SK-N-SH treated with all-trans-retinoic acid at 6 μM for 48 hours (cell line): ENCODE measurements around the gene ALK.

Source experiments
- ATAC-seq: fragments of 200-7000 bp; cut with Tn5 transposase; 3 replicates; pipeline ENCODE4 v1.9.1; 2020; ENCODE audit warnings: mild to moderate bottlenecking, moderate library complexity
- ARNTL ChIP-seq: fragments of 450-650 bp; formaldehyde crosslinking; IDR thresholded peaks from 2 replicates; pipeline ENCODE4 v1.5.0; 2020; ENCODE audit warnings: low read depth, mild to moderate bottlenecking, moderate library complexity, borderline replicate concordance
- BACH2 ChIP-seq: fragments of 250-450 bp; sonication (Bioruptor Pico); IDR thresholded peaks from 2 replicates; pipeline ENCODE4 v1.9.0; 2021; ENCODE audit warnings: mild to moderate bottlenecking, borderline replicate concordance
- CSDC2 ChIP-seq: fragments of 250-450 bp; sonication (Bioruptor Pico); IDR thresholded peaks from 2 replicates; pipeline ENCODE4 v1.5.0; 2020; ENCODE audit warnings: mild to moderate bottlenecking, moderate library complexity
- CSRNP3 ChIP-seq: fragments of 250-450 bp; sonication (Bioruptor Pico); IDR thresholded peaks from 2 replicates; pipeline ENCODE4 v1.5.1; 2021; ENCODE audit warnings: mild to moderate bottlenecking, moderate library complexity
- ESRRG ChIP-seq: fragments of 250-450 bp; sonication (Bioruptor Pico); IDR thresholded peaks from 2 replicates; pipeline ENCODE4 v1.6.1; 2021; ENCODE audit warnings: mild to moderate bottlenecking
- GLIS3 ChIP-seq: fragments of 250-450 bp; sonication (Bioruptor Pico); IDR thresholded peaks from 2 replicates; pipeline ENCODE4 v1.5.0; 2020; ENCODE audit warnings: mild to moderate bottlenecking, moderate library complexity
- OSR1 ChIP-seq: fragments of 250-450 bp; sonication (Bioruptor Pico); IDR thresholded peaks from 2 replicates; pipeline ENCODE4 v1.8.0; 2022; ENCODE audit warnings: moderate library complexity, mild to moderate bottlenecking, inconsistent platforms
- PPARA ChIP-seq: fragments of 250-450 bp; sonication (Bioruptor Pico); IDR thresholded peaks from 2 replicates; pipeline ENCODE4 v1.5.0; 2020; ENCODE audit warnings: mild to moderate bottlenecking, borderline replicate concordance
- RARB ChIP-seq: fragments of 250-450 bp; sonication (Bioruptor Pico); IDR thresholded peaks from 2 replicates; pipeline ENCODE4 v1.8.0; 2021; ENCODE audit warnings: mild to moderate bottlenecking, moderate library complexity
- TCF4 ChIP-seq: fragments of 250-450 bp; sonication (Bioruptor Pico); IDR thresholded peaks from 2 replicates; pipeline ENCODE4 v1.8.0; 2021; ENCODE audit warnings: mild to moderate bottlenecking, moderate library complexity, borderline replicate concordance
- TOX ChIP-seq: fragments of 250-450 bp; sonication (Bioruptor Pico); IDR thresholded peaks from 2 replicates; pipeline ENCODE4 v1.8.0; 2021; ENCODE audit warnings: mild to moderate bottlenecking, moderate library complexity, borderline replicate concordance
- ZC3H10 ChIP-seq: fragments of 250-450 bp; sonication (Bioruptor Pico); IDR thresholded peaks from 2 replicates; pipeline ENCODE4 v1.5.1; 2021; ENCODE audit warnings: mild to moderate bottlenecking, moderate library complexity
- ZFP3 ChIP-seq: fragments of 250-450 bp; sonication (Bioruptor Pico); IDR thresholded peaks from 2 replicates; pipeline ENCODE4 v1.5.0; 2020; ENCODE audit warnings: mild to moderate bottlenecking, moderate library complexity
- ZFP30 ChIP-seq: fragments of 450-650 bp; formaldehyde crosslinking; IDR thresholded peaks from 2 replicates; pipeline ENCODE4 v1.5.0; 2022; ENCODE audit warnings: mild to moderate bottlenecking, moderate library complexity
- ZNF565 ChIP-seq: fragments of 450-650 bp; formaldehyde crosslinking; conservative IDR thresholded peaks from 2 replicates; pipeline ENCODE4 v1.5.0; 2020; ENCODE audit warnings: low read depth, mild to moderate bottlenecking, moderate library complexity
- ZNF70 ChIP-seq: fragments of 450-650 bp; formaldehyde crosslinking; IDR thresholded peaks from 2 replicates; pipeline ENCODE4 v1.5.0; 2020; ENCODE audit warnings: mild to moderate bottlenecking, moderate library complexity
- ZNF8 ChIP-seq: fragments of 450-650 bp; formaldehyde crosslinking; IDR thresholded peaks from 2 replicates; pipeline ENCODE4 v1.5.0; 2020; ENCODE audit warnings: mild to moderate bottlenecking, moderate library complexity
- TF ChIP-seq, protein P1 (sequence below): fragments of 250-450 bp; sonication (Bioruptor Pico); IDR thresholded peaks from 2 replicates; pipeline ENCODE4 v1.8.0; 2020; ENCODE audit warnings: mild to moderate bottlenecking, moderate library complexity, borderline replicate concordance
- TF ChIP-seq, protein P2 (sequence below): fragments of 250-450 bp; sonication (Bioruptor Pico); IDR thresholded peaks from 2 replicates; pipeline ENCODE4 v1.5.0; 2020; ENCODE audit warnings: mild to moderate bottlenecking, moderate library complexity
- TF ChIP-seq, protein P3 (sequence below): fragments of 250-450 bp; sonication (Bioruptor Pico); IDR thresholded peaks from 2 replicates; pipeline ENCODE4 v1.8.0; 2021; ENCODE audit warnings: low read depth, mild to moderate bottlenecking, moderate library complexity, borderline replicate concordance

Gene ALK

GRCh38 chr2:29261003-29261402 lies 660.4 kb downstream of the ALK start:
- TF ChIP-seq ZFP3 (no peak), RARB (CRISPR knock-in tag) (no peak), ZNF565 (CRISPR knock-in tag) (no peak), ZNF8 (CRISPR knock-in tag) (no peak), PPARA (no peak), GLIS3 (CRISPR knock-in tag) (no peak), BACH2 (CRISPR knock-in tag) (no peak), ARNTL (CRISPR knock-in tag) (no peak), CSDC2 (CRISPR knock-in tag) (no peak), TOX (CRISPR knock-in tag) (no peak), CSRNP3 (CRISPR knock-in tag) (no peak), TCF4 (CRISPR knock-in tag) (no peak), ZFP30 (CRISPR knock-in tag) (no peak)
- TF ChIP-seq, protein P1, sequence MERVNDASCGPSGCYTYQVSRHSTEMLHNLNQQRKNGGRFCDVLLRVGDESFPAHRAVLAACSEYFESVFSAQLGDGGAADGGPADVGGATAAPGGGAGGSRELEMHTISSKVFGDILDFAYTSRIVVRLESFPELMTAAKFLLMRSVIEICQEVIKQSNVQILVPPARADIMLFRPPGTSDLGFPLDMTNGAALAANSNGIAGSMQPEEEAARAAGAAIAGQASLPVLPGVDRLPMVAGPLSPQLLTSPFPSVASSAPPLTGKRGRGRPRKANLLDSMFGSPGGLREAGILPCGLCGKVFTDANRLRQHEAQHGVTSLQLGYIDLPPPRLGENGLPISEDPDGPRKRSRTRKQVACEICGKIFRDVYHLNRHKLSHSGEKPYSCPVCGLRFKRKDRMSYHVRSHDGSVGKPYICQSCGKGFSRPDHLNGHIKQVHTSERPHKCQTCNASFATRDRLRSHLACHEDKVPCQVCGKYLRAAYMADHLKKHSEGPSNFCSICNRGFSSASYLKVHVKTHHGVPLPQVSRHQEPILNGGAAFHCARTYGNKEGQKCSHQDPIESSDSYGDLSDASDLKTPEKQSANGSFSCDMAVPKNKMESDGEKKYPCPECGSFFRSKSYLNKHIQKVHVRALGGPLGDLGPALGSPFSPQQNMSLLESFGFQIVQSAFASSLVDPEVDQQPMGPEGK (CRISPR knock-in tag), result no peak
- TF ChIP-seq, all 23 proteins: peak for 0
- no peak for ATAC-seq

- no peak for ATAC-seq
- no peak for TF ChIP-seq ZFP30 (CRISPR knock-in tag)
- TF ChIP-seq CSRNP3 (CRISPR knock-in tag), result no peak
- no peak for TF ChIP-seq PPARA
- TF ChIP-seq OSR1 (CRISPR knock-in tag), result no peak
- TF ChIP-seq ZC3H10 (CRISPR knock-in tag), result no peak
- TF ChIP-seq CSDC2 (CRISPR knock-in tag), result no peak
- TF ChIP-seq, protein P1 (CRISPR knock-in tag), result no peak
- TF ChIP-seq TCF4 (CRISPR knock-in tag), result no peak
- TF ChIP-seq ZFP3, result no peak
- no peak for TF ChIP-seq ARNTL (CRISPR knock-in tag)
- TF ChIP-seq, protein P2, sequence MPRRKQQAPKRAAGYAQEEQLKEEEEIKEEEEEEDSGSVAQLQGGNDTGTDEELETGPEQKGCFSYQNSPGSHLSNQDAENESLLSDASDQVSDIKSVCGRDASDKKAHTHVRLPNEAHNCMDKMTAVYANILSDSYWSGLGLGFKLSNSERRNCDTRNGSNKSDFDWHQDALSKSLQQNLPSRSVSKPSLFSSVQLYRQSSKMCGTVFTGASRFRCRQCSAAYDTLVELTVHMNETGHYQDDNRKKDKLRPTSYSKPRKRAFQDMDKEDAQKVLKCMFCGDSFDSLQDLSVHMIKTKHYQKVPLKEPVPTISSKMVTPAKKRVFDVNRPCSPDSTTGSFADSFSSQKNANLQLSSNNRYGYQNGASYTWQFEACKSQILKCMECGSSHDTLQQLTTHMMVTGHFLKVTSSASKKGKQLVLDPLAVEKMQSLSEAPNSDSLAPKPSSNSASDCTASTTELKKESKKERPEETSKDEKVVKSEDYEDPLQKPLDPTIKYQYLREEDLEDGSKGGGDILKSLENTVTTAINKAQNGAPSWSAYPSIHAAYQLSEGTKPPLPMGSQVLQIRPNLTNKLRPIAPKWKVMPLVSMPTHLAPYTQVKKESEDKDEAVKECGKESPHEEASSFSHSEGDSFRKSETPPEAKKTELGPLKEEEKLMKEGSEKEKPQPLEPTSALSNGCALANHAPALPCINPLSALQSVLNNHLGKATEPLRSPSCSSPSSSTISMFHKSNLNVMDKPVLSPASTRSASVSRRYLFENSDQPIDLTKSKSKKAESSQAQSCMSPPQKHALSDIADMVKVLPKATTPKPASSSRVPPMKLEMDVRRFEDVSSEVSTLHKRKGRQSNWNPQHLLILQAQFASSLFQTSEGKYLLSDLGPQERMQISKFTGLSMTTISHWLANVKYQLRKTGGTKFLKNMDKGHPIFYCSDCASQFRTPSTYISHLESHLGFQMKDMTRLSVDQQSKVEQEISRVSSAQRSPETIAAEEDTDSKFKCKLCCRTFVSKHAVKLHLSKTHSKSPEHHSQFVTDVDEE, result no peak
- no peak for TF ChIP-seq ESRRG
- TF ChIP-seq BACH2 (CRISPR knock-in tag), result no peak
These were observed 661.1 kb downstream of the ALK start for GRCh38 chr2:29260142-29260772.

- ATAC-seq, result no peak
- no peak for TF ChIP-seq ZNF70
- TF ChIP-seq RARB (CRISPR knock-in tag), result no peak
- no peak for TF ChIP-seq OSR1 (CRISPR knock-in tag)
- no peak for TF ChIP-seq CSDC2 (CRISPR knock-in tag)
- TF ChIP-seq, protein P3, sequence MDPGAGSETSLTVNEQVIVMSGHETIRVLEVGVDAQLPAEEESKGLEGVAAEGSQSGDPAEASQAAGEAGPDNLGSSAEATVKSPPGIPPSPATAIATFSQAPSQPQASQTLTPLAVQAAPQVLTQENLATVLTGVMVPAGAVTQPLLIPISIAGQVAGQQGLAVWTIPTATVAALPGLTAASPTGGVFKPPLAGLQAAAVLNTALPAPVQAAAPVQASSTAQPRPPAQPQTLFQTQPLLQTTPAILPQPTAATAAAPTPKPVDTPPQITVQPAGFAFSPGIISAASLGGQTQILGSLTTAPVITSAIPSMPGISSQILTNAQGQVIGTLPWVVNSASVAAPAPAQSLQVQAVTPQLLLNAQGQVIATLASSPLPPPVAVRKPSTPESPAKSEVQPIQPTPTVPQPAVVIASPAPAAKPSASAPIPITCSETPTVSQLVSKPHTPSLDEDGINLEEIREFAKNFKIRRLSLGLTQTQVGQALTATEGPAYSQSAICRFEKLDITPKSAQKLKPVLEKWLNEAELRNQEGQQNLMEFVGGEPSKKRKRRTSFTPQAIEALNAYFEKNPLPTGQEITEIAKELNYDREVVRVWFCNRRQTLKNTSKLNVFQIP (CRISPR knock-in tag), result no peak
These were observed 662.2 kb downstream of the ALK start for GRCh38 chr2:29259221-29259620.
